Measurements from ENCODE around the gene HOXD3.

DNA sequence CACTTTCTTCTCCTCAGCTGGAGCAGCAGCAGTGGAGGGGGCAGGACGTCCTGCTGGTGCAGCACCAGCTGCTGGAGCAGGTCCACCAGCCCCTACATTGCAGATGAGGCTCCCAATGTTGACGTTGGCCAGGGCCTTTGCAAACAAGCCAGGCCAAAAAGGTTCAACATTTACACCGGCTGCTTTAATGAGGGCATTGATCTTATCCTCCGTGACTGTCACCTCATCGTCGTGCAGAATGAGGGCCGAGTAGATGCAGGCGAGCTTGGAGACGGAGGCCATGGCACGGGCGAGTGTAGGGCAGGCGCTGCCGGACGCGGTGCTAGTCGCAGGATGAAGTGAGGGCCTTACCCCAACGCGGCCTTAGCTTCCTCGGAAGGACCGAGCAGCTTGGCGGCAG lies 43.9 kb downstream of the HOXD3 start:
- TF ChIP-seq, protein P1, sequence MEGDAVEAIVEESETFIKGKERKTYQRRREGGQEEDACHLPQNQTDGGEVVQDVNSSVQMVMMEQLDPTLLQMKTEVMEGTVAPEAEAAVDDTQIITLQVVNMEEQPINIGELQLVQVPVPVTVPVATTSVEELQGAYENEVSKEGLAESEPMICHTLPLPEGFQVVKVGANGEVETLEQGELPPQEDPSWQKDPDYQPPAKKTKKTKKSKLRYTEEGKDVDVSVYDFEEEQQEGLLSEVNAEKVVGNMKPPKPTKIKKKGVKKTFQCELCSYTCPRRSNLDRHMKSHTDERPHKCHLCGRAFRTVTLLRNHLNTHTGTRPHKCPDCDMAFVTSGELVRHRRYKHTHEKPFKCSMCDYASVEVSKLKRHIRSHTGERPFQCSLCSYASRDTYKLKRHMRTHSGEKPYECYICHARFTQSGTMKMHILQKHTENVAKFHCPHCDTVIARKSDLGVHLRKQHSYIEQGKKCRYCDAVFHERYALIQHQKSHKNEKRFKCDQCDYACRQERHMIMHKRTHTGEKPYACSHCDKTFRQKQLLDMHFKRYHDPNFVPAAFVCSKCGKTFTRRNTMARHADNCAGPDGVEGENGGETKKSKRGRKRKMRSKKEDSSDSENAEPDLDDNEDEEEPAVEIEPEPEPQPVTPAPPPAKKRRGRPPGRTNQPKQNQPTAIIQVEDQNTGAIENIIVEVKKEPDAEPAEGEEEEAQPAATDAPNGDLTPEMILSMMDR (IDR thresholded peaks at IDR 0.05) = no peak
- TF ChIP-seq EP300 (IDR thresholded peaks at IDR 0.05) (no peak), POLR2A (IDR thresholded peaks at IDR 0.05) (no peak)
